ENCODE results near the gene ADGRG3.

ADGRG3 gene

GRCh38 chr16:57725151-57725550 lies 57.0 kb downstream of the ADGRG3 start:
- TF ChIP-seq CTCF (IDR thresholded peaks at IDR 0.05), result no peak

- TF ChIP-seq CTCF (IDR thresholded peaks at IDR 0.05), result no peak
Observed at GRCh38 chr16:57725554-57725953, 57.4 kb downstream of the ADGRG3 start.

GRCh38 chr16:57725976-57726375 lies 57.9 kb downstream of the ADGRG3 start:
- TF ChIP-seq CTCF (IDR thresholded peaks at IDR 0.05), result no peak

- TF ChIP-seq CTCF (IDR thresholded peaks at IDR 0.05), result no peak
Observed at GRCh38 chr16:57726433-57726947, 58.4 kb downstream of the ADGRG3 start.

GRCh38 chr16:57727610-57728009 lies 59.5 kb downstream of the ADGRG3 start:
- no peak for TF ChIP-seq CTCF (IDR thresholded peaks at IDR 0.05)

GRCh38 chr16:57728336-57729181 lies 60.5 kb downstream of the ADGRG3 start:
- no peak for TF ChIP-seq CTCF (IDR thresholded peaks at IDR 0.05)

- no peak for TF ChIP-seq CTCF (IDR thresholded peaks at IDR 0.05)
Observed at GRCh38 chr16:57729182-57729484, 61.0 kb downstream of the ADGRG3 start.

All from LNCAP (cell line).